Small intestine (tissue), 7 donors: ENCODE data around the gene TBL3. TPM values are rescaled to one million over a fixed set of nuclear protein-coding genes. Genes with fewer than 3 reads are reported as not detected.
"Not testable (repeated sequence)": the region's sequence is repeated elsewhere in the genome, so short reads cannot be mapped to it uniquely, and the experiment has no call there.

Source experiments
- DNase-seq, 2 donors: peaks; one replicate each; pipeline versions ENCODE4 v3.0.0 to v3.0.0-alpha.2; 2013
- FAIRE-seq: peaks from 2 replicates; lab custom pipeline; 2012; peaks lifted over from hg19 to GRCh38; lab: Jason Lieb, UNC
- H3K27ac ChIP-seq, 3 donors: one replicate each; pipeline ENCODE4 v1.5.1; 2013; ENCODE audit warnings: low read length in 2 of 3, mild to moderate bottlenecking in 2 of 3, control low read depth in 1 of 3, inconsistent platforms in 1 of 3, low read depth in 1 of 3, moderate library complexity in 1 of 3
- H3K27me3 ChIP-seq, 3 donors: one replicate each; pipeline ENCODE4 v1.6.1; 2013; ENCODE audit warnings: low read length in 3 of 3, inconsistent platforms in 1 of 3; ENCODE audit not compliant: control insufficient read depth in 3 of 3, insufficient read depth in 3 of 3
- H3K36me3 ChIP-seq, 3 donors: one replicate each; pipeline ENCODE4 v1.6.1; 2013; ENCODE audit warnings: low read length in 3 of 3, inconsistent platforms in 1 of 3, low read depth in 1 of 3, mild to moderate bottlenecking in 1 of 3, moderate library complexity in 1 of 3; ENCODE audit not compliant: control insufficient read depth in 3 of 3, insufficient read depth in 2 of 3
- H3K4me1 ChIP-seq, 3 donors: one replicate each; pipeline ENCODE4 v1.6.1; 2013; ENCODE audit warnings: low read length in 2 of 3, inconsistent platforms in 1 of 3, low read depth in 1 of 3, mild to moderate bottlenecking in 1 of 3, moderate library complexity in 1 of 3; ENCODE audit not compliant: control insufficient read depth in 3 of 3, insufficient read depth in 2 of 3
- H3K4me3 ChIP-seq, 3 donors: one replicate each; pipeline ENCODE4 v1.5.1; 2013; ENCODE audit warnings: low read length in 3 of 3, control low read depth in 1 of 3, inconsistent platforms in 1 of 3, low read depth in 1 of 3, mild to moderate bottlenecking in 1 of 3, moderate library complexity in 1 of 3
- H3K9me3 ChIP-seq, 2 donors: one replicate each; pipeline ENCODE4 v1.6.1; 2013; ENCODE audit warnings: low read depth in 1 of 2, low read length in 1 of 2; ENCODE audit not compliant: control insufficient read depth in 2 of 2, insufficient read depth in 1 of 2
- WGBS, 3 donors: extraction: QIAGEN DNeasy Blood & Tissue Kit; methylation state at CpG; one replicate each; pipeline ENCODE4 v1.1.7; 2013; 5-methylcytosine and 5-hydroxymethylcytosine counted together
- polyA plus RNA-seq, 4 donors: library from polyadenylated mRNA; stranded (reverse) in 3 of 4; unstranded in 1 of 4; fragments of 200-250 nt in 3 of 4; fragments of 120-200 nt in 1 of 4; gene quantifications; one replicate each; pipeline versions ENCODE4 v1.2.1 to v1.2.3, GENCODE V29; 2013
- donor health status: healthy with polysubstance abuse.
- donor health status: control.
- donor health status: control.
- donor health status: Bipolar disorder and iron deficiency.
- donor health status: healthy.

TBL3 gene
- polyA plus RNA-seq, 4 donors: 34.1 to 49.7 (median 45.6) TPM

- WGBS, 3 donors: 21 to 35% (median 34%) methylated on average over 14 of the region's 14 CpGs
- peaks cover 0 to 12% (median 0%) of the 10 kb centered on the region in 3 donors for H3K27me3 ChIP-seq
- peak overlapping the region in 1 of 3 donors; percentile 59 for H3K27ac ChIP-seq
- peaks cover 0 to 28% (median 3%) of the 10 kb centered on the region in 3 donors for H3K4me1 ChIP-seq
- H3K9me3 ChIP-seq: no peaks in the 10 kb centered on the region
- H3K4me3 ChIP-seq: no peak overlapping the region
- H3K36me3 ChIP-seq: peaks cover 3 to 35% (median 13%) of the 10 kb centered on the region in 3 donors
- FAIRE-seq (no peak), DNase-seq (no peak)
Measured at GRCh38 chr16:1958715-1959268, 13.1 kb upstream of the TBL3 start.

DNA sequence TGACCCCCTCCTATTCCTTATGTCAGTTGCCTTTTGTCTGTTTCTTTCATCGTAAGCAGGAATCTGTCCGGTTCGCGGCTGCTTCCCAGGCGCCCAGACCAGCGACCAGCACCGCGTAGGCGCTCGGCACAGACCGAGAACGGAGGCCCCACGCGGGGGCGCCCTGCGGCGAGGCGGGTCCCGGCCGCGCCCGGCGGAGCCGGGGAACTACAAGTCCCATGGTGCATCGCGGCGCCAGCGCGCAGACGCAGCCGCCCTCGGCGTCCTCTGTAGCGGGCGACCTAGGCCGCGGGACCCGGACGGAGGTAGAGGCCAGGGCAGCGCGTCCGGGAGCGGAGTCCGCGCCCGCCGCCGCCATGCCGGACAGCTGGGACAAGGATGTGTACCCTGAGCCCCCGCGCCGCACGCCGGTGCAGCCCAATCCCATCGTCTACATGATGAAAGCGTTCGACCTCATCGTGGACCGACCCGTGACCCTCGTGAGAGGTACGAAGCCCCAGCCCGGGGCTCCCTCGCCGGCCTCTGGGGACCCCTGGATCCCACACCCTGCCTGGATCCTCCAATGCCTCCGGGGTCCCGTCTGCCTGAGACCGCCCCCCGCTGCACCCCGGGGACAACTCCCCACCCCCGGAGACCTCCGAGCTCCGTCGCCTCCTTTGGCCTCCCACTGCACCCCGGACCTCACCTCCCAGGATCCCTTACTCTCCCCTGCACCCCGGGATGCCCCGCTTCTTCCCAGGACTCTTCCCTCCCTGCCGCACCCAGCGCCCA, 12.4 kb upstream of the TBL3 start, which contains the start of gene NDUFB10:
NDUFB10 (plus strand) TSS at position 270 of the 771 bp plus-strand sequence; CDS start at position 357, 87 bp downstream.
- no peak for FAIRE-seq
- peak within 1 kb of the TSS; percentile 88 to 99 (median 91) for H3K4me3 ChIP-seq
- 0 to 1% (median 1%) methylated on average over 46 to 79 of the region's 79 CpGs for WGBS, 3 donors
- peak within 1 kb of the TSS; percentile 66 to 87 (median 87) for H3K27ac ChIP-seq
- peaks cover 0 to 30% (median 3%) of the 10 kb centered on the region in 3 donors for H3K4me1 ChIP-seq
- H3K27me3 ChIP-seq: peaks cover 0 to 12% (median 0%) of the 10 kb centered on the region in 3 donors
- H3K9me3 ChIP-seq: no peaks in the 10 kb centered on the region
- DNase-seq: peak; percentile 86 to 96
- H3K36me3 ChIP-seq: peaks cover 3 to 39% (median 13%) of the 10 kb centered on the region in 3 donors

DNA sequence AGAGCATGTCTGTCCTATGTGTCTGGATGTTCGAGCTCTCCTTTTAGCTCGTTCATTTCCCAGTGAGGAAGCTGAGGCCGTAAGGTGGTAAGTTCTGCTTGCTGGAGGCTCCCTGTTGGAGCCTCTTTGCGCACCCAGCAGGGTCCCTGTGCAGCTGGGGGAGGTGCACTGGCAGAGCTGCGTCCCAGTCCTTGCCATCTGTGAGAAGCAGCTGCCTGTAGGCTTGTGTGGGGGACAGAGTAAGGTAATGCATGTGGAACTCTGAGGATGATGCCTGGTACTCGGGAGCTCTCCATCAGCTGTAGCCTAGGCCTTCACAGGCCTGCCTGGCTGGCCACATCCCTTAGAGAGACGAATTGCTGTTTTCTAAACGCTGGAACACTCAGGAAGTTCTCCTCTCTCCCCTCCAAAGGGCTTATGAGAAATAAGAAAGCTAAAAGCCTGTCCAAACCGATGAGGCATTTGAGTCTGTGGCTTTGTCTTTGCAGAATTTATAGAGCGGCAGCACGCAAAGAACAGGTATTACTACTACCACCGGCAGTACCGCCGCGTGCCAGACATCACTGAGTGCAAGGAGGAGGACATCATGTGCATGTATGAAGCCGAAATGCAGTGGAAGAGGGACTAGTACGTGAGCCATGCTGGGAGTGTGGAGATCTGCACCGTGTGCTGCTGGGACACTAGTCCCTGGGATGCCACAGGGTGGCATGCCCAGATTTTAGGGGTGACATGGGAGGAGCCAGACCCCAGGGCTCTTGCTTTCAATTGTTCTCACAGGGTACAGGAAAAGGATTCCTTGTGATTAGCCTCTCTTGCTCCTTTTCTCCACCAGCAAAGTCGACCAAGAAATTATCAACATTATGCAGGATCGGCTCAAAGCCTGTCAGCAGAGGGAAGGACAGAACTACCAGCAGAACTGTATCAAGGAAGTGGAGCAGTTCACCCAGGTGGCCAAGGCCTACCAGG, 10.9 kb upstream of the TBL3 start:
- peaks cover 0 to 8% (median 0%) of the 10 kb centered on the region in 3 donors for H3K27me3 ChIP-seq
- 33 to 48% (median 35%) methylated on average over 20 of the region's 20 CpGs for WGBS, 3 donors
- FAIRE-seq: no peak
- peaks cover 1 to 37% (median 3%) of the 10 kb centered on the region in 3 donors for H3K4me1 ChIP-seq
- peaks cover 3 to 39% (median 13%) of the 10 kb centered on the region in 3 donors for H3K36me3 ChIP-seq
- H3K27ac ChIP-seq: peak overlapping the region in 2 of 3 donors; percentile 32 to 39
- H3K4me3 ChIP-seq: peak overlapping the region in 2 of 3 donors; percentile 91 to 99
- peak; percentile 13 to 28 for DNase-seq
- no peaks in the 10 kb centered on the region for H3K9me3 ChIP-seq

GRCh38 chr16:1961651-1962067, 10.2 kb upstream of the TBL3 start:
- DNase-seq (peak in 1 of 2 donors; percentile 21), FAIRE-seq (no peak)
- H3K9me3 ChIP-seq: no peaks in the 10 kb centered on the region
- peaks cover 3 to 43% (median 13%) of the 10 kb centered on the region in 3 donors for H3K36me3 ChIP-seq
- peaks cover 0 to 8% (median 0%) of the 10 kb centered on the region in 3 donors for H3K27me3 ChIP-seq
- peaks cover 2 to 44% (median 3%) of the 10 kb centered on the region in 3 donors for H3K4me1 ChIP-seq
- no peak overlapping the region for H3K27ac ChIP-seq
- no peak overlapping the region for H3K4me3 ChIP-seq
- 33 to 50% (median 47%) methylated on average over 6 of the region's 6 CpGs for WGBS, 3 donors

DNA sequence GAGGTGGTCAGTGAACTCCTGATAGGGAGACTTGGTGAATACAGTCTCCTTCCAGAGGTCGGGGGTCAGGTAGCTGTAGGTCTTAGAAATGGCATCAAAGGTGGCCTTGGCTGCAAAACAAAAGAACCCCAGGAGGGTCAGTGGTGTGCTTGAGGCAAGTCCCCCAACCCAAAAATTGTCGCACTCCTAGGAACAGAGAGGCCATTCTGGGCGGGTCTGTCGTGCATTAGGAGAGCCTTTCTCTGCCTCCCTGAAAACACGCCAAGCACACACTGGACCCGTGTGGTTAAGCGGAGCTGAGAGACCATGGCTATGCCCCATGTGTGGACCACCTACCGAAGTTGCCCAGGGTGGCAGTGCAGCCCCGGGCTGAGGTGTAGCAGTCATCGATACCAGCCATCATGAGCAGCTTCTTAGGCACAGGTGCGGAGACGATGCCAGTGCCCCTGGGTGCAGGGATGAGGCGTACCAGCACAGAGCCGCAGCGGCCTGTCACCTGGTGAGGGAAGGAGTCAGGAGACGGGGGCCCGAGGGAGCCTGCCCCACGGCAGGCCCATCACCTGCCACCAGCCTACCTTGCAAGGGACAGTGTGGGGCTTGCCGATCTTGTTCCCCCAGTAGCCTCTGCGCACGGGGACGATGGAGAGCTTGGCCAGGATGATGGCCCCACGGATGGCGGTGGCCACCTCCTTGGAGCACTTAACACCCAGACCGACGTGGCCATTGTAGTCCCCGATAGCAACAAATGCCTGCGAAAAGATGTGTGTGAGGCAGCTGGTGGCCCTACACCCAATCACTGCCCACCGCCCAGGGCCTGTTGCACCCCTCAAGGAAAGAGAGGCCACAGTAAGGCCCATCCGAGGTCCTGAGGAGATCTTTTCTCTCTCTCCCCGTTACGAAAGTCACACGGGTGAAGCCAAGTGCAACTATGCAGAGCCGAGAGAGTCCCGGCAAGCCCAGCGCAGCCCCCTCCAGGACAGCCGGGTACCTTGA, 9.4 kb upstream of the TBL3 start:
- not testable (repeated sequence) for H3K27me3 ChIP-seq, H3K9me3 ChIP-seq, DNase-seq, FAIRE-seq
- H3K4me1 ChIP-seq: peaks cover 2 to 44% (median 3%) of the 10 kb centered on the region in 3 donors
- H3K4me3 ChIP-seq: peak overlapping the region in 1 of 3 donors; percentile 75
- peak overlapping the region in 1 of 3 donors; percentile 56 for H3K27ac ChIP-seq
- WGBS, 3 donors: 67 to 84% (median 77%) methylated on average over 31 to 37 of the region's 37 CpGs
- peaks cover 3 to 43% (median 13%) of the 10 kb centered on the region in 3 donors for H3K36me3 ChIP-seq

GRCh38 chr16:1963806-1964505, 7.9 kb upstream of the TBL3 start:
- FAIRE-seq (no peak), DNase-seq (peak; percentile 38 to 56)
- Histone ChIP-seq H3K27me3 (no peaks in the 10 kb centered on the region), H3K9me3 (no peaks in the 10 kb centered on the region), H3K36me3 (peaks cover 3 to 43% (median 13%) of the 10 kb centered on the region in 3 donors), H3K4me3 (peak overlapping the region; percentile 62 to 85 (median 75)), H3K4me1 (peaks cover 2 to 42% (median 3%) of the 10 kb centered on the region in 3 donors), H3K27ac (peak overlapping the region; percentile 84 to 98 (median 98))
- 3 to 9% (median 5%) methylated on average over 40 to 44 of the region's 44 CpGs for WGBS, 3 donors
